ENCODE measurements around the gene XRN2.

XRN2 gene

DNA sequence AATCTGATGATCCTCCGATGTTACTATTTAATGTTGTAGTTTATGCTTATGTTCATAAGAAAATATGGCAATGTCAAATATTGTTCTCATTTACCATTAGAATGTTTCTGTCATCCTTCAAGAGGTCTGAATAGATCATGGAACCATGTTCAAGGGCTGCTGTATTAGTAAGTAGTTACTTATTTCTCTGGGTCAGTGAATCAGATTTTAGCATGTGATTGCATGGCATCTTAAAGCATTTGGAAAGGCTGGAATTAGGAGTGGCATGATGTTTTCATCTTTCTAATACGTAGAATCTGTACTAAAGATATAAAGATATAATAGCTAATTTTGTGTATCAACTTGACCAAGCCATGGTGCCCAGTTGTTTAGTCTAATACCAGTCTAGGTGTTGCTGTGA, 134.7 kb downstream of the XRN2 start:
- Mint-ChIP-seq H3K27me3 (ENCODE audit: low read depth) (peaks cover 13% of the 10 kb centered on the region), H3K36me3 (ENCODE audit: low read depth) (no peaks in the 10 kb centered on the region), H3K4me3 (no peak overlapping the region), H3K27ac (no peak overlapping the region), H3K4me1 (no peaks in the 10 kb centered on the region), H3K9me3 (no peaks in the 10 kb centered on the region)
- TF ChIP-seq, protein P1, sequence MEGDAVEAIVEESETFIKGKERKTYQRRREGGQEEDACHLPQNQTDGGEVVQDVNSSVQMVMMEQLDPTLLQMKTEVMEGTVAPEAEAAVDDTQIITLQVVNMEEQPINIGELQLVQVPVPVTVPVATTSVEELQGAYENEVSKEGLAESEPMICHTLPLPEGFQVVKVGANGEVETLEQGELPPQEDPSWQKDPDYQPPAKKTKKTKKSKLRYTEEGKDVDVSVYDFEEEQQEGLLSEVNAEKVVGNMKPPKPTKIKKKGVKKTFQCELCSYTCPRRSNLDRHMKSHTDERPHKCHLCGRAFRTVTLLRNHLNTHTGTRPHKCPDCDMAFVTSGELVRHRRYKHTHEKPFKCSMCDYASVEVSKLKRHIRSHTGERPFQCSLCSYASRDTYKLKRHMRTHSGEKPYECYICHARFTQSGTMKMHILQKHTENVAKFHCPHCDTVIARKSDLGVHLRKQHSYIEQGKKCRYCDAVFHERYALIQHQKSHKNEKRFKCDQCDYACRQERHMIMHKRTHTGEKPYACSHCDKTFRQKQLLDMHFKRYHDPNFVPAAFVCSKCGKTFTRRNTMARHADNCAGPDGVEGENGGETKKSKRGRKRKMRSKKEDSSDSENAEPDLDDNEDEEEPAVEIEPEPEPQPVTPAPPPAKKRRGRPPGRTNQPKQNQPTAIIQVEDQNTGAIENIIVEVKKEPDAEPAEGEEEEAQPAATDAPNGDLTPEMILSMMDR (IDR thresholded peaks at IDR 0.05; ENCODE audit: unreplicated experiment in 3 of 3): no peak

All from nephron (organoid).